ENCODE results near the gene STUM. TPM values are rescaled to one million over a fixed set of nuclear protein-coding genes. Genes with fewer than 3 reads are reported as not detected.
A peak's percentile ranks its signal among the peaks of the same experiment; 100 is the strongest.
"Not testable (repeated sequence)": the region's sequence is repeated elsewhere in the genome, so short reads cannot be mapped to it uniquely, and the experiment has no call there.

Gene STUM
- total RNA-seq = not detected

DNA sequence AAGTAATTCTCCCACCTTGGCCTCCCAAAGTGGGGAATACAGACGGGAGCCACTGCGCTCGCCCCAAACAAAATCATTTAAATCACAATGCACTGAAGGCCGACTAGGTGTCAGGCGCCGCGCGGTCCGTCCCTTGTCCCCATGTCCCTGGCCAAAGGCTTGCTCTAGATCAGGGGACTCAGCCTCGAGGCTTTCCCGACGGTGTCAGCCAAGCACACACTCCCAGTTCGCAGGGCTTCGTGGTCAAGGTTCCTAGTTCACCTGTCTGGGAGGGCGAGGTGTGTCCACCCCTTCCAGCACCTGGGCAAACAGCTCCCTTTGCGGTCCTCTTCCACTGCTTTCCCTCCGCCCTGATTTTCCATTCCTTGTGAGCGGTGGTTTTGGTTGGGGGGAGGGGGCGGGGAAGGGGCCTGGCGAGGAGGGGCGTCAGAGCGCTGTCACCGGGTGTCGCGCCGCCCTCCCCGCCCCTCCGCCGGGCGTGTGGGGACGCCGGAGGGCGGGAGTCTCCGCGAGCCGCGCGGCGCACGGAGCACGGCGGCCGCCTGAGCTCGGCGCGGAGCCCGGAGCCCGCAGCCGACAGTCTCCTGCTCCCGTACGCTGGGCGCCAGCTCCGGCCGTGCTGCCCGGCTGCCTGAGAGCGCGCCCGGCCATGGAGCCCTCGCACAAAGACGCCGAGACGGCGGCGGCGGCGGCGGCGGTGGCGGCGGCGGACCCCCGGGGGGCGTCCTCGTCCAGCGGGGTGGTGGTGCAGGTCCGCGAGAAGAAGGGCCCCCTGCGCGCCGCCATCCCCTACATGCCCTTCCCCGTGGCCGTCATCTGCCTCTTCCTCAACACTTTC lies at the start of gene STUM:
Gene STUM, plus strand, starts transcription at position 509 of the 838 bp plus-strand sequence. Its CDS starts 141 bp downstream, at position 650.
- no peaks in the 10 kb centered on the region for H3K9me3 Mint-ChIP-seq
- no peaks in the 10 kb centered on the region for H3K36me3 Mint-ChIP-seq
- peak in 1 of 2 donors; percentile 36 for DNase-seq (ENCODE audit: low spot score in 2 of 2)
- peak; percentile 50 to 67 for ATAC-seq
- no peak within 1 kb of the TSS for H3K27ac Mint-ChIP-seq

- not testable (repeated sequence) for H3K27ac Mint-ChIP-seq; DNase-seq (ENCODE audit: low spot score in 2 of 2); H3K9me3 Mint-ChIP-seq; ATAC-seq; H3K36me3 Mint-ChIP-seq
Observed at GRCh38 chr1:226499699-226500098, 48.9 kb upstream of the STUM start.

- Mint-ChIP-seq H3K9me3 (no peaks in the 10 kb centered on the region), H3K36me3 (no peaks in the 10 kb centered on the region), H3K27ac (no peak overlapping the region)
- DNase-seq (ENCODE audit: low spot score in 2 of 2) = no peak
- ATAC-seq = no peak
Observed at GRCh38 chr1:226506021-226506420, 42.5 kb upstream of the STUM start.

GRCh38 chr1:226506921-226507320 lies 41.6 kb upstream of the STUM start:
- ATAC-seq = no peak
- Mint-ChIP-seq H3K36me3 (no peaks in the 10 kb centered on the region), H3K9me3 (no peaks in the 10 kb centered on the region), H3K27ac (no peak overlapping the region)
- DNase-seq (ENCODE audit: low spot score in 2 of 2) = no peak

DNA sequence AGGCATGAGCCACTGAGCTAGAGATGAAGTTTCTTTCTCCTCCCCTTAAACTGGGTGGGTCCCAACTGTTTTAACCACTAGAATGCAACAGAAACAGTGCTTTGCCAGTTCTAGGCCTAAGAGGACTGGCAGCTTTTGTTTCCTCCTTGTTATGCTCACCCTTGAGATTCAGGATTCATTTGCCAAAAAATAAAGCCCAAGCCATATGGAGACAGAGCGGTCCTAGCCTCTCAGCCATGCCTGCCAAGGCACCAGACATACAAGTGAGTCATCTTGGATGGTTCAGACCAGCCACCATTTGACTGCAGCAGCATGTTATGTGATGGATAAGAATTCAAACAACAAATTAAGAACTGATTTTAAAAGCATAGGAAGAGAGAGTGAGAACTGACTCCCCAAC lies 38.1 kb upstream of the STUM start:
- DNase-seq (ENCODE audit: low spot score in 2 of 2) = no peak
- H3K9me3 Mint-ChIP-seq = no peaks in the 10 kb centered on the region
- H3K36me3 Mint-ChIP-seq = no peaks in the 10 kb centered on the region
- no peak overlapping the region for H3K27ac Mint-ChIP-seq
- no peak for ATAC-seq

DNA sequence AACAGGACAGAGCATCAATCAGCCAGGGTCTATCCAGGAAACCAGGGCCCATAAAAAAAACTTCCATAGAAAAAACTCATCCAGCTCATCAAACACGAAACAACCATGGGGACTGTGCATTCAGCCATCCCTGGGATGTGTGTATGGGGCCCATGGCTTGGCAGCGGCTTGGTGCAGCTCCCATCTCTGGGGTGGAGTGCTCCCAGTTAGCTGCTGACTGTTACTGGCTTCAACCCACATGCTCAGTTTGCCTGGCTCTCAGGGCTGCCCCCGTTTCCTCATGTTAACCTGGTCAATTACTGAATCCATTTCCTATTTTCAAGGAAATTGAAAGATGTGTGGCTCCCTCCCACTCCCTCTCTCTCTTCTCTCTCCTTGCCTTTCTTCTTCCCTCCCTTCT lies 37.3 kb upstream of the STUM start:
- DNase-seq (ENCODE audit: low spot score in 2 of 2) = no peak
- ATAC-seq = no peak
- no peak overlapping the region for H3K27ac Mint-ChIP-seq
- no peaks in the 10 kb centered on the region for H3K9me3 Mint-ChIP-seq
- H3K36me3 Mint-ChIP-seq = no peaks in the 10 kb centered on the region

DNA sequence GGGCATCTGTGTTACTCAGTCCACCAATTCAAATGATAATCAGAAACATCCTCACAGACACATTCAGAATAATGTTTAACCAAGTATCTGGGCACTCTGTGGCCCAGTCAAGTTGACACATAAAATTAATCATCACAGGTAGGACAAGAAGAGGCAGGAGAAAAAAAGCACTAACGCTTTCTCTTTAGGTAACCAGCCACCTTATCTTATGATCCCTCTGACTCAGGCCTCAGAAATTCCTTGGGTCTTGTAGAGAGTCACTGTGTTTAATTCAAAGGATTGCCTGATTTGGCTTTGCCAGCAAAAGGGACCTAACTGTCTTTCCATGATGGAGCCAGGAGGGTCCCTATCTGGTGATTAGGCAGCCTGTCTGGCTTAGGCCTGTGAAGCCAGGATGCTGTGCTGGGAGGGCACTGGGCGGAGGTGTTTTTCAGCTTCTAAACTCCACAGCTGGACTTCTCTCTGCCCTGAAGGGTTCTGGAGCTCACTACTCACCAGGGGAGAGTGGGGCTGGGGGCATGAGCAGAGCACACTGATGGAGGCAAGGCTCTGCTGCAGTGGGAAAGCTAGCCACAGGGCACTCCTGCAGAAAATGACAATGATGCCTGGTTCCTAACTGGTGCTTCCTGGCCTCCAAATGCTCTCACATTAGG lies 36.4 kb upstream of the STUM start:
- H3K36me3 Mint-ChIP-seq = no peaks in the 10 kb centered on the region
- DNase-seq (ENCODE audit: low spot score in 2 of 2) = no peak
- no peak overlapping the region for H3K27ac Mint-ChIP-seq
- ATAC-seq = no peak
- no peaks in the 10 kb centered on the region for H3K9me3 Mint-ChIP-seq

- Mint-ChIP-seq H3K27ac (no peak overlapping the region), H3K9me3 (no peaks in the 10 kb centered on the region), H3K36me3 (no peaks in the 10 kb centered on the region)
- ATAC-seq = no peak
- DNase-seq (ENCODE audit: low spot score in 2 of 2) = no peak
Observed at GRCh38 chr1:226518375-226518774, 30.2 kb upstream of the STUM start.

DNA sequence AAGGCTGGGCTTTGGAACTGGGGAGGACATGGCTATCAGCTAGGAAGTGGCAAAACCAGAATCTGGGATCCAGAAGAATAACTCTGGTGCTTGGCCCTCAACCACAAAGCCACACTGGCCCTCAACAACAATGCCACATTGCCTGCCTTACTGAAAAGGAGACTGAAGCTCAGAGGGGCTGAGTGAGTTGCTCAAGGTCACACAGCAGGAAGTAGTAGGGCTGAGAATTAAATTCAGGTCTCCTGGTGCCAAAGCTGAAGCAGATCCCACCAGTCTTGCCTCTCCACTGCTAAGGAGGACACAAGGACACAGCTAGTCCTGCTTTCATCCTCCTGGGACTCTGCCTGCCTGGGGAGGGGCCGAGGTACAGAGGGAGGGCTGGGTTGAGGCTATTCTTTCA lies 29.4 kb upstream of the STUM start:
- Mint-ChIP-seq H3K9me3 (no peaks in the 10 kb centered on the region), H3K36me3 (no peaks in the 10 kb centered on the region), H3K27ac (no peak overlapping the region)
- ATAC-seq = no peak
- DNase-seq (ENCODE audit: low spot score in 2 of 2) = no peak

GRCh38 chr1:226519716-226520598 lies 28.6 kb upstream of the STUM start:
- no peaks in the 10 kb centered on the region for H3K36me3 Mint-ChIP-seq
- H3K9me3 Mint-ChIP-seq = peaks cover 0 to 4% of the 10 kb centered on the region in 2 donors
- ATAC-seq = no peak
- peak overlapping the region in 1 of 2 donors; percentile 32 for H3K27ac Mint-ChIP-seq
- no peak for DNase-seq (ENCODE audit: low spot score in 2 of 2)

DNA sequence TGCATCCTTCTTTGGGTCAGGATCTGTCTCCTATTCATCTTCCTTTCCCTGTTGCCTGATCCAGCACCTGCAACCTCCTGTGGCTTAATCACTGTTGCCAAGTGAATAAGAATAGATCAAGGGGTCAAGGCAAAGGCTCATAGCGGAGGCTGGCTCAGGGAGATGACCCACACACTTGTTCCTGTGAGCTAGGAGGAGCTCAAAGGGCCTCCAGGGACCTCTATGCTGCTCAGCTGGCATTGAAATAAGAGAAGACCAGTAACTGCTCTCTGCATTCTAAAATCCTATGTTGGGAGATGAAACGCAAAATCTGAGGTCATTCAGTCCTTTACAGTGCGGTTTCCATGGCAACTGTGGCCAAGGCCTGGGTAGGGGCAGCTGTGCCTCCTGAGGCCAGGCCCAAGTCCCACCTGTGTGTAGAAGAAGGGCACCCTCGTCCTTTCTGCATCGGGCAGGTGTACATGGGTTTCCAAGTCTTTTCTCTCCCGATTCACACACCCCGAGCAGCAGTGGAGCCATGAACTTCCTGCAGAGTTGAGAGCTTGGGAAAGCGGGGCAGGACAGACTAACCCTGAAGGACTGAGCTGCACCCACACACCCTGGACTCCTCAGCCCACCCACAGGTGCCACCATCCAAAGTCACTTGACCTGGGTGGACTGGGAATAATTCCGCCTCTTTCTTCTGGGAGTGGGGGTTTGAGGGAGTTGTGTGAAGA lies 27.8 kb upstream of the STUM start:
- ATAC-seq = no peak
- DNase-seq (ENCODE audit: low spot score in 2 of 2) = no peak
- peaks cover 0 to 4% of the 10 kb centered on the region in 2 donors for H3K9me3 Mint-ChIP-seq
- H3K27ac Mint-ChIP-seq = peak overlapping the region in 1 of 2 donors; percentile 32
- H3K36me3 Mint-ChIP-seq = no peaks in the 10 kb centered on the region

- H3K27ac Mint-ChIP-seq = no peak overlapping the region
- H3K9me3 Mint-ChIP-seq = peaks cover 0 to 4% of the 10 kb centered on the region in 2 donors
- ATAC-seq (no peak), DNase-seq (ENCODE audit: low spot score in 2 of 2) (no peak)
- H3K36me3 Mint-ChIP-seq = no peaks in the 10 kb centered on the region
Observed at GRCh38 chr1:226523646-226524406, 24.7 kb upstream of the STUM start.

DNA sequence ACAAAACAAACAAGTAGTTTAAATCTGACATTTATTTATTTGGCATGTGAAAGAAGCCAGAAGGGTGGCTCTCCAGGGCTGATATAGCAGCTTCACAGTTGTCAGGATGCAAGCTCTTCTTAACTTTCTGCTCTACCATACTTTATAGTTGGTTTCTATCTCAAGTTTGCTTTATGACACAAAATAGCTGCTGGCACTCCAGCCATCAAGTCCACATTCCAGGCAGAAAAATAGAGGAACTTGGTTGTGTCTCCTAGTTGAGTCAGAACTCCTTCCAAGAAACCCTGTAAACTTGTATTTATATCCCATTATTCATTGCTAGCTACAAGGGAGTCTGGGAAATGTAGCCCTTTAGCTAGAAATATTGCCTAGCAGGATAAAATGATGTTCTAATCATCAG lies 24.0 kb upstream of the STUM start:
- no peak for DNase-seq (ENCODE audit: low spot score in 2 of 2)
- no peak overlapping the region for H3K27ac Mint-ChIP-seq
- no peaks in the 10 kb centered on the region for H3K36me3 Mint-ChIP-seq
- ATAC-seq = no peak
- H3K9me3 Mint-ChIP-seq = peaks cover 0 to 4% of the 10 kb centered on the region in 2 donors

- no peaks in the 10 kb centered on the region for H3K36me3 Mint-ChIP-seq
- no peak overlapping the region for H3K27ac Mint-ChIP-seq
- no peak for DNase-seq (ENCODE audit: low spot score in 2 of 2)
- no peak for ATAC-seq
- H3K9me3 Mint-ChIP-seq = peaks cover 0 to 4% of the 10 kb centered on the region in 2 donors
Observed at GRCh38 chr1:226525750-226526149, 22.8 kb upstream of the STUM start.

GRCh38 chr1:226526801-226527595 lies 21.6 kb upstream of the STUM start:
- DNase-seq (ENCODE audit: low spot score in 2 of 2) (no peak), ATAC-seq (no peak)
- Mint-ChIP-seq H3K36me3 (no peaks in the 10 kb centered on the region), H3K27ac (no peak overlapping the region), H3K9me3 (peaks cover 0 to 4% of the 10 kb centered on the region in 2 donors)
